ENCODE data around the gene HBB. TPM values are rescaled to one million over a fixed set of nuclear protein-coding genes. Genes with fewer than 3 reads are reported as not detected.

The HBB gene
- total RNA-seq, 6 donors from 2014 or later = 26.2 to 1,949 (median 399) TPM

GRCh38 chr11:5224538-5225479 is 2.1 kb downstream of the HBB start:
- Histone ChIP-seq H3K4me3 (no peak overlapping the region), H3K4me1 (no peaks in the 10 kb centered on the region), H3K36me3 (no peaks in the 10 kb centered on the region), H3K9me3 (no peaks in the 10 kb centered on the region), H3K27me3 (no peaks in the 10 kb centered on the region), H3K27ac (no peak overlapping the region)
- no peak for TF ChIP-seq CTCF (IDR thresholded peaks at IDR 0.05)
- DNase-seq (no peak), ATAC-seq (ENCODE audit: low FRiP score in 2 of 2) (no peak)
- 74 to 75% methylated on average over 6 of the region's 6 CpGs for WGBS, 2 donors

GRCh38 chr11:5223686-5224085 is 3.2 kb downstream of the HBB start:
- Histone ChIP-seq H3K27me3 (no peaks in the 10 kb centered on the region), H3K36me3 (no peaks in the 10 kb centered on the region), H3K27ac (no peak overlapping the region), H3K9me3 (no peaks in the 10 kb centered on the region), H3K4me3 (no peak overlapping the region), H3K4me1 (no peaks in the 10 kb centered on the region)
- no peak for TF ChIP-seq POLR2A (IDR thresholded peaks at IDR 0.05)
- no peak for TF ChIP-seq POLR2AphosphoS5 (IDR thresholded peaks at IDR 0.05)
- WGBS, 2 donors = 56 to 76% methylated on average over 1 of the region's 1 CpG
- no peak for ATAC-seq (ENCODE audit: low FRiP score in 2 of 2)
- no peak for DNase-seq

GRCh38 chr11:5223146-5223545 is 3.7 kb downstream of the HBB start:
- TF ChIP-seq CTCF (IDR thresholded peaks at IDR 0.05) (no peak), POLR2AphosphoS5 (IDR thresholded peaks at IDR 0.05) (no peak), POLR2A (IDR thresholded peaks at IDR 0.05) (no peak), EP300 (IDR thresholded peaks at IDR 0.05) (no peak)
- H3K27ac ChIP-seq = no peak overlapping the region
- no peak overlapping the region for H3K4me3 ChIP-seq
- no peak for ATAC-seq (ENCODE audit: low FRiP score in 2 of 2)
- no peaks in the 10 kb centered on the region for H3K36me3 ChIP-seq
- WGBS, 2 donors = 93 to 94% methylated on average over 6 of the region's 6 CpGs
- H3K9me3 ChIP-seq = no peaks in the 10 kb centered on the region
- DNase-seq = peak in 1 of 2 donors; percentile 37
- no peaks in the 10 kb centered on the region for H3K4me1 ChIP-seq
- no peaks in the 10 kb centered on the region for H3K27me3 ChIP-seq

GRCh38 chr11:5210376-5210885 is 16.4 kb downstream of the HBB start:
- Histone ChIP-seq H3K27me3 (no peaks in the 10 kb centered on the region), H3K4me3 (no peak overlapping the region), H3K27ac (no peak overlapping the region), H3K36me3 (no peaks in the 10 kb centered on the region), H3K4me1 (no peaks in the 10 kb centered on the region), H3K9me3 (no peaks in the 10 kb centered on the region)
- ATAC-seq (ENCODE audit: low FRiP score in 2 of 2) = no peak
- 62% methylated on average over 7 of the region's 7 CpGs for WGBS, 2 donors
- DNase-seq = no peak
- TF ChIP-seq EP300 (IDR thresholded peaks at IDR 0.05) (no peak), POLR2AphosphoS5 (IDR thresholded peaks at IDR 0.05) (no peak), CTCF (IDR thresholded peaks at IDR 0.05) (no peak), POLR2A (IDR thresholded peaks at IDR 0.05) (no peak)

- Histone ChIP-seq H3K4me1 (no peaks in the 10 kb centered on the region), H3K27ac (no peak overlapping the region), H3K4me3 (no peak overlapping the region), H3K36me3 (no peaks in the 10 kb centered on the region), H3K27me3 (no peaks in the 10 kb centered on the region), H3K9me3 (no peaks in the 10 kb centered on the region)
- no peak for DNase-seq
- 20 to 22% methylated on average over 1 of the region's 1 CpG for WGBS, 2 donors
- TF ChIP-seq CTCF (IDR thresholded peaks at IDR 0.05) (peak in 4 of 6 experiments; percentile 7 to 40 (median 30)), POLR2A (IDR thresholded peaks at IDR 0.05) (no peak)
- ATAC-seq (ENCODE audit: low FRiP score in 2 of 2) = peak in 1 of 2 donors; percentile 56
Observed at GRCh38 chr11:5204787-5205186, 22.1 kb downstream of the HBB start.

Data from upper lobe of left lung (tissue), 6 donors.